GM12865 (cell line): Measurements from ENCODE around the gene RTKN.
"Not testable (repeated sequence)": the region's sequence is repeated elsewhere in the genome, so short reads cannot be mapped to it uniquely, and the experiment has no call there.

Experiments
- DNase-seq: peaks from one replicate; pipeline ENCODE4 v3.0.0; 2010; ENCODE audit warnings: low read depth
- H3K4me3 ChIP-seq: 2 replicates; pipeline ENCODE4 v1.5.1; 2011; ENCODE audit warnings: mild to moderate bottlenecking, low read depth, low read length, control low read depth
- TF ChIP-seq, protein P1 (sequence below): IDR thresholded peaks from 2 replicates; pipeline ENCODE4 v1.5.1; 2011; ENCODE audit warnings: low read length, control low read depth, low read depth, inconsistent platforms; ENCODE audit not compliant: insufficient read depth; ENCODE audit errors: missing control alignments

RTKN gene

DNA sequence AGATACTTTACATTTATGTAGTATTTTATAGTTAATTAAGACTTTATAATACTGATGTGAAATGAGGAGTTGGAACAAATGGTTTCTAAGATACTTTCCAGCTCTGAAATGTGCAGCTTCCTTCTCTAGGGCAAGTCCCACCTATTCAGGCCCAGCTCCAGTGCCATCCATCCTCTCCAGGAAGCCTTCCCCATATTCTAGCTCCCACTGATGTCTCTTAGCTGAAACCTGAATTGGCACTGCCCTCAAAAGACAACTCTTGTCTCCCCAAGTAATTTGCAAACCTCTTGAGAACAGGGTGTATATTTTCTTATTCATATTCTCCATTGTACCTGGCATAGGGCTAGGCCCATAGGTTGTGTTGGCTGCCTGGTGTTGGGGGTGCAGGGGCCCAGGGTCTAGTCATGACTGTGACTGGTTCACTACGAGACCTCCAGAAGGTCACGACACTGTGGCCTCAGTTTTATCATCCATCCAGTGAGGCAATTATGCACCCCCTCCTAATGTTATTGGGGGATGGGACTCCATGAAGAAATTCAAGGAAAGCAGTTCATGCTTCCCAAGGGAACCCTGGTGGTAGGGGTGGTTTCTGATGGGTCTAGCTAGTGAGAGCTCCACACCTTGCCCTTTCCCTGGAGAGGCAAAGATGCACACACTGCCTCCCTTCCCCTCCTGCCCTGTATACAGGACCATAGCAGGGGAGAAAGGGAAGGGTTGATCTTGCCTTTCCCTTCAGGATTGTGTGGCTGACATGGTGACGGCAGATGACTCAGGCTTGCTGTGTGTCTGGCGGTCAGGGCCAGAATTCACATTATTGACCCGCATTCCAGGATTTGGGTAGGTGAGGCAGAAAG lies 17.4 kb downstream of the RTKN start:
- H3K4me3 ChIP-seq, result no peak overlapping the region
- TF ChIP-seq, protein P1, sequence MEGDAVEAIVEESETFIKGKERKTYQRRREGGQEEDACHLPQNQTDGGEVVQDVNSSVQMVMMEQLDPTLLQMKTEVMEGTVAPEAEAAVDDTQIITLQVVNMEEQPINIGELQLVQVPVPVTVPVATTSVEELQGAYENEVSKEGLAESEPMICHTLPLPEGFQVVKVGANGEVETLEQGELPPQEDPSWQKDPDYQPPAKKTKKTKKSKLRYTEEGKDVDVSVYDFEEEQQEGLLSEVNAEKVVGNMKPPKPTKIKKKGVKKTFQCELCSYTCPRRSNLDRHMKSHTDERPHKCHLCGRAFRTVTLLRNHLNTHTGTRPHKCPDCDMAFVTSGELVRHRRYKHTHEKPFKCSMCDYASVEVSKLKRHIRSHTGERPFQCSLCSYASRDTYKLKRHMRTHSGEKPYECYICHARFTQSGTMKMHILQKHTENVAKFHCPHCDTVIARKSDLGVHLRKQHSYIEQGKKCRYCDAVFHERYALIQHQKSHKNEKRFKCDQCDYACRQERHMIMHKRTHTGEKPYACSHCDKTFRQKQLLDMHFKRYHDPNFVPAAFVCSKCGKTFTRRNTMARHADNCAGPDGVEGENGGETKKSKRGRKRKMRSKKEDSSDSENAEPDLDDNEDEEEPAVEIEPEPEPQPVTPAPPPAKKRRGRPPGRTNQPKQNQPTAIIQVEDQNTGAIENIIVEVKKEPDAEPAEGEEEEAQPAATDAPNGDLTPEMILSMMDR, result no peak
- no peak for DNase-seq

- TF ChIP-seq, protein P1, result no peak
- DNase-seq, result no peak
- no peak overlapping the region for H3K4me3 ChIP-seq
Measured at GRCh38 chr2:74423231-74424095, 18.3 kb downstream of the RTKN start.

DNA sequence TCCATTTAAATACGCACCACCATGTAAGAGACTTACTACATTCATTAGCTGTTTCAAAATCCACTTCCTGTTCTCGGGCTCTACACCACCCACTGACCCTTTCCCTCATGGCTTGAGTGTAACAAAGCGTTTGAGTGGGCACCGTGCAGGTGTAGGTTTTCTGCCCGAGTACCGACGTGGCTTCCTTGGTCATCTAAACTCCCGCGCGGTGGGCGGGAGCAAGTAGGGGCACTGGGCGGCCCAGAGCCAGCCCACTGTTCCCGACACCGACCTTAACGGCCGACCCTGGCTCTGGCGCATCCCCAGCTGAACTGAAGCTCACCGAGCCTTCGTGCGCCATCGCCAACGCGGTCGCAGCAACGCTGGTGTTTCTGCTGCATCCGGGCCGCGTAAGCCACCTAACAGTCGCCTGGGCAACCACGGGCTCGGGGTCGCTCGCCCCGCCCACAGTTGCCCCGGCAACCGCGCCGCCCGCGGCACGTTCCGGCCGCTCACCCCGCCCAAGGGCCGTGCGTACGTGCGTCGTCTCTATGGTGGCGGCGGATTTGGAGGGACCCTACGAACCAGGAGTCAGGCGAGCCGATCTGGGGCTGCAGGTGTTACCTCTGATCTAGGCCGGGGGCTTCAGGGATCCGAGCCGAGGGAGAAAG lies 20.4 kb downstream of the RTKN start, which contains the start of the genes C2orf81 and WDR54:
Gene C2orf81 (minus strand): TSS at position 399 of the 650 bp plus-strand sequence. CDS start 59 bp downstream, at position 340.
Gene WDR54 (plus strand): TSS at position 510 of the 650 bp plus-strand sequence. CDS start 424 bp downstream, outside the sequence.
- peak; percentile 98 for DNase-seq
- TF ChIP-seq, protein P1, result no peak
- peak within 1 kb of the TSS; percentile 63 for H3K4me3 ChIP-seq

DNA sequence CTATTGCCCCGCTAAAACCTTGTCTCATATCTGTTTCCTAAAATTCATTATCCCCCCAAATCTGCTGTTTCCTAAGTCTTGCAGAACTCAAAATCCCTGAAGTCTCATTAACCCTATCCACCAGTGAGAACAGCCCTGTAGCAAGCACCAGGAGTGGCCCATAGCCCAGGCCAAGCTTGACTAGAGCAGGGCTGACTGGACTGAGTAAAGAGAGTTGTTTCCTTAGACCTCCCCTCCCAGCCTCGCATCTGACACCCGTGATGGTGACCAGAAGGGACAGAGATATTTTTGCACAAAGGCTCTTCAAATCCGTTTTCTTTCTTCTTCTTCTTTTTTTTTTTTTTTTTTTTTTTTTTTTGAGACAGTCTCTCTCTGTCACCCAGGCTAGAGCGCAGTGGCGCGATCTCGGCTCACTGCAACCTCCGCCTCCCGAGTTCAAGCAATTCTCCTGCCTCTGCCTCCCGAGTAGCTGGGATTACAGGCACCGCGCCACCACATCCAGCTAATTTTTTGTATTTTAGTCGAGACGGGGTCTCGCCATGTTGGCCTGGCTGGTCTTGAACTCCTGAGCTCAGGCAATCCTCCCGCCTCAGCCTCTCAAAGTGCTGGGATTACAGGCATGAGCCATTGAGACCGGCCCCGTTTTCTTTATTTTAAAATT lies 21.2 kb downstream of the RTKN start:
- not testable (repeated sequence) for DNase-seq
- peak overlapping the region; percentile 63 for H3K4me3 ChIP-seq

DNA sequence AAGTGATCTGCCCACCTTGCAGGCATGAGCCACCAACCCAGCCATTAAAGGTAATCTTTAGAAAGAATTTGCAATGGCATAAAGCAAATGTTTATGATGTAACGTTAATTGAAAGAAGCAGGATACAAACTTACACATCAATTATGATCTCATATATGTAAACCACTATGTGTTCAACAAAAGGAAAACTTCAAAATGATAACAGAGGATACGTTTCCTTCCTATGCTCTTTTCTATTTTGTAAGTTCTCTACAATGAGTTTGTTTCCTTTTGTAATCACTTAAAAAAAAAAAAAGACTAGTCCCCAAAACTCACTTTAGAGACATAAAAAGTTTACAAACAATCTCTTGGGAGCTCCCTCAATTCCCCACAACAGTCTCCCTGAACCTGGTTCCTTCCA lies 21.7 kb downstream of the RTKN start:
- TF ChIP-seq, protein P1, result no peak
- DNase-seq, result no peak
- peak overlapping the region; percentile 63 for H3K4me3 ChIP-seq

DNA sequence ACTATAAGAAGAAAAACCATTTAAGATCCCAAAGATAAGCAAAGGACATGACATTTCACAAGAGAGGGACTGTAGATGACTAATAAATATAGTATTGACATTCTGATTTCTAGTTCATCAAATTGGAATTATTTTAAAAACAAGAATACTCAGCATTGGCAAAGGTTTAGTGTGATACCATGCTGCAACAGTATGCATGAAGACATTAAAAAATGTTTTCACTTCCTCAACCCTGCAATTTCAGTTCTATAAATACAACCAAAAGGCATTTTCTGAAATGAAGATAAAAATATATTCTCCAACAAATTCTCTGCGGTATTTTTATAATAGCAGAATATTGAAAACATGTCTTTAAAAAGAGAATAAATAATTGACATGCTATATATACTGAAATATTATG lies 22.4 kb downstream of the RTKN start:
- H3K4me3 ChIP-seq, result peak overlapping the region; percentile 63; the same call in 1 of the 2 replicates
- TF ChIP-seq, protein P1, result no peak
- DNase-seq, result no peak
